Heart left ventricle (tissue), 16 donors: Measurements from ENCODE around the gene TGFBRAP1. TPM values are rescaled to one million over a fixed set of nuclear protein-coding genes. Genes with fewer than 3 reads are reported as not detected.

Experiments used
- ATAC-seq, 4 donors: fragments of 200-7000 bp; cut with Tn5 transposase; one replicate each; pipeline ENCODE4 v1.9.1; 2020 to 2022; ENCODE audit warnings: moderate library complexity in 4 of 4, mild to moderate bottlenecking in 3 of 4, moderate number of reproducible peaks in 1 of 4
- DNase-seq, 5 donors: peaks; one replicate each; pipeline ENCODE4 v3.0.0-alpha.2; 2020
- H3K27ac ChIP-seq, 12 donors: fragments of 200-600 bp; sonication (generic) in 4 of 12; one replicate each; pipeline versions ENCODE4 v1.5.0 to v1.8.0; 2016 to 2022; ENCODE audit warnings: mild to moderate bottlenecking in 2 of 12
- H3K27me3 ChIP-seq, 9 donors: fragments of 200-600 bp; sonication (generic) in 2 of 9; one replicate each; pipeline versions ENCODE4 v1.5.1 to v1.8.0; 2016 to 2022; ENCODE audit warnings: mild to moderate bottlenecking in 3 of 9
- H3K36me3 ChIP-seq, 9 donors: fragments of 200-600 bp; sonication (generic) in 2 of 9; one replicate each; pipeline versions ENCODE4 v1.5.0 to v1.8.0; 2018 to 2022; ENCODE audit warnings: mild to moderate bottlenecking in 2 of 9
- H3K4me1 ChIP-seq, 12 donors: fragments of 200-600 bp; sonication (generic) in 4 of 12; one replicate each; pipeline versions ENCODE4 v1.5.0 to v1.8.0; 2016 to 2022; ENCODE audit warnings: mild to moderate bottlenecking in 3 of 12
- H3K4me3 ChIP-seq, 12 donors: fragments of 200-600 bp; sonication (generic) in 4 of 12; one replicate each; pipeline versions ENCODE4 v1.5.0 to v1.8.0; 2017 to 2022; ENCODE audit warnings: mild to moderate bottlenecking in 9 of 12, moderate library complexity in 4 of 12
- H3K9me3 ChIP-seq, 12 donors: fragments of 200-600 bp; sonication (generic) in 4 of 12; one replicate each; pipeline versions ENCODE4 v1.5.0 to v1.8.0; 2016 to 2022; ENCODE audit warnings: mild to moderate bottlenecking in 1 of 12
- CTCF ChIP-seq, 12 donors: fragments of 200-600 bp; sonication (generic) in 4 of 12; IDR thresholded peaks; one replicate each; pipeline versions ENCODE4 v1.5.0 to v1.8.0; 2018 to 2022; ENCODE audit warnings: antibody characterized with exemption in 12 of 12, mild to moderate bottlenecking in 5 of 12
- POLR2A ChIP-seq, 2 donors: fragments of 450-650 bp; IDR thresholded peaks; one replicate each; pipeline ENCODE4 v1.6.1; 2017; ENCODE audit warnings: antibody characterized with exemption in 2 of 2, mild to moderate bottlenecking in 2 of 2, moderate library complexity in 2 of 2
- WGBS, 4 donors: extraction: QIAGEN DNeasy Blood & Tissue Kit in 2 of 4; methylation state at CpG; one replicate each; pipeline versions ENCODE4 v1.1.5 to v1.1.7; 2013 to 2018; 5-methylcytosine and 5-hydroxymethylcytosine counted together
- intact Hi-C, 10 donors: fragments of 100-400 bp; cut with DNase I; formaldehyde crosslinking; loops; one replicate each; pipeline versions ENCODE4 v1.11.1 to v1.14.2; 2022
- polyA plus RNA-seq, 2 donors: library from polyadenylated mRNA; stranded (reverse); fragments of 200-250 nt; gene quantifications; one replicate each; pipeline ENCODE4 v1.2.3, GENCODE V29; 2013
- total RNA-seq, 9 donors: library from RNA; depleted of rRNA in 2 of 9; stranded (reverse); fragments of >200 nt in 2 of 9; fragmentation: NEBNext Ultra II Directional in 3 of 9; extraction: Animal tissue kit (Norgen Biotek cat#: 25700) in 3 of 9; gene quantifications; one replicate each; pipeline versions ENCODE4 v1.1.0 to v1.2.4, GENCODE V29; 2016 to 2023
- donor health status: ischemic (EF 13 %, LVEDD 7.1; RV severe dilation, severe dysfunction).
- donor health status: healthy with polysubstance abuse.
- donor health status: DM: no; HTN: yes; CAD: no.
- donor health status: DM: no; HTN: no; CAD: no.
- donor health status: ischemic (EF 25% LVEDD 6.9; RV normal size, moderate dysfunction).
- donor health status: ischemic (EF 25% LVEDD 5.7; RV mildly dilated, moderate dysfunction).
- donor health status: healthy.
- donor health status: DM: yes; HTN: yes; CAD: no.
- donor health status: ischemic (EF 35%, LVEDD 5.7; RV mildly dilated, moderate dysfunction).
- donor health status: nonischemic (EF 11% LVEDD 7.7; RV severe dilation, severe dysfunction).
- donor health status: DM: yes; HTN: yes; CAD: no.
- donor health status: PGD.
- donor health status: ischemic (EF 29% LVEDD 5.4; RV normal size, mild dysfunction).
- donor health status: nonischemic (EF 23%, LVEDD 6.1; RV moderate dilation, normal function).

Gene TGFBRAP1
- total and polyA plus RNA-seq, 11 donors, result 1.8 to 20.0 (median 10.8) TPM

- Histone ChIP-seq H3K36me3 (peaks cover 0 to 11% (median 0%) of the 10 kb centered on the region in 9 donors), H3K4me3 (no peak overlapping the region), H3K9me3 (no peaks in the 10 kb centered on the region), H3K27me3 (no peaks in the 10 kb centered on the region), H3K4me1 (peaks cover 0 to 33% (median 26%) of the 10 kb centered on the region in 12 donors), H3K27ac (no peak overlapping the region)
- TF ChIP-seq CTCF (IDR thresholded peaks at IDR 0.05) (no peak), POLR2A (IDR thresholded peaks at IDR 0.05) (no peak)
- no peak for DNase-seq
- intact Hi-C loops, result no loop called here
- ATAC-seq, result no peak
- 79 to 83% (median 80%) methylated on average over 4 of the region's 4 CpGs for WGBS, 4 donors
Observed at GRCh38 chr2:105334211-105334610, 4.7 kb upstream of the TGFBRAP1 start.

- Histone ChIP-seq H3K9me3 (no peaks in the 10 kb centered on the region), H3K4me1 (peaks cover 0 to 26% (median 12%) of the 10 kb centered on the region in 12 donors), H3K27ac (peak overlapping the region in 2 of 12 donors; percentile 85 to 90), H3K4me3 (peak overlapping the region in 2 of 12 donors; percentile 75 to 84), H3K36me3 (peaks cover 0 to 16% (median 0%) of the 10 kb centered on the region in 9 donors), H3K27me3 (no peaks in the 10 kb centered on the region)
- no peak for DNase-seq
- no peak for ATAC-seq
- WGBS, 4 donors, result 94 to 98% (median 96%) methylated on average over 4 of the region's 4 CpGs
- TF ChIP-seq POLR2A (IDR thresholded peaks at IDR 0.05) (no peak), CTCF (IDR thresholded peaks at IDR 0.05) (no peak)
- intact Hi-C loops, result no loop called here
Observed at GRCh38 chr2:105330681-105331375, 1.3 kb upstream of the TGFBRAP1 start.

- Histone ChIP-seq H3K4me3 (peak overlapping the region in 11 of 12 donors; percentile 35 to 93 (median 65)), H3K4me1 (peaks cover 0 to 38% (median 13%) of the 10 kb centered on the region in 12 donors), H3K27ac (peak overlapping the region in 11 of 12 donors; percentile 39 to 81 (median 68)), H3K27me3 (no peaks in the 10 kb centered on the region), H3K9me3 (no peaks in the 10 kb centered on the region), H3K36me3 (peaks cover 0 to 9% (median 0%) of the 10 kb centered on the region in 9 donors)
- 1% methylated on average over 10 to 17 of the region's 17 CpGs for WGBS, 4 donors
- ATAC-seq (peak in 3 of 4 donors; percentile 13 to 38 (median 34)), DNase-seq (peak in 1 of 5 donors; percentile 26)
- no peak for TF ChIP-seq POLR2A (IDR thresholded peaks at IDR 0.05)
- no peak for TF ChIP-seq CTCF (IDR thresholded peaks at IDR 0.05)
- intact Hi-C loops, result no loop called here
Observed at GRCh38 chr2:105329197-105329554, 359 bp downstream of the TGFBRAP1 start.

DNA sequence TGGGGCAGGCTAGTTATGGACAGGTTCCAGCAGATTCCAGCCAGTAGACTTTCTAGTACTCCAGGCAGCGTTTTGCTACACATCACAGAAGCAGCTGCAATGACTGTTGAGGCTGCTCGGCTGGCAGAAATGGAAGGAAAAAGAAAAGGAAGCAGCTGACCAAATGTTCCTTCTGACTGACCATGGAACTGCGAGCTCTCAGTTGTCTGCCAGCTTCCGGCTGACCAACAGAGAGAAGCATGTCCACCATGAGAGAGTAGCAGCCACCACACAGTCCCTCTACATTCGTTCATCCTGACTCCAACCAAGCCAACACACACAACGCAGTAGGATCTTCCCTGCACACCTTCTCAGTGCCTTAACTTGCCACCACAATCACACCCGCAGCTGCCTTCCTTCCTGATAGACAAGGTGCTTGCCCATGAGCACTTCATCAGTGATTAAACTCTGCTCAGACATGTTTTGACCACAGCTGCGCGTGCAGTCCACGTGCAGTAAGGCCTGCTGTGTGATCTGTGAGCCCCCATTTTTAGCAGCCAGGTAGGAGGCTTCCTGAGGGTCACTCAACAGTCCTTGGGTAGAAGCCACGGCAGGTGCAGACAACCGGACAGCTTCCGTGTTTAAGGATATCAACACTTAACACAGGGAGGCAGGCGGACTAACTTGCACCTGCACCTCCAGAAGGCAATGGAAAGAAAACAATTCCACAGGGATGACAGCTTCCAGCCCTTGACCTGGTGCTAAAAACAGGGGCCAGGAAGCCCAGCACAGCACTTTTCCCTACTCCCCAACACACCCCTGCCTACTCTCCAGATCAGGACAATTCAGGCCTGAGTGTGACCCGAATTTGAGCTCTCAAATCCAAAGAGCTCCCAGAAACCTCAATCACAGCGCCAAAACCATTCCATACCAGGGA, 996 bp downstream of the TGFBRAP1 start:
- ATAC-seq (peak; percentile 12 to 41 (median 36)), DNase-seq (peak in 3 of 5 donors; percentile 24 to 32 (median 30))
- intact Hi-C loops, result no loop called here
- no peaks in the 10 kb centered on the region for H3K27me3 ChIP-seq
- H3K9me3 ChIP-seq, result no peaks in the 10 kb centered on the region
- H3K27ac ChIP-seq, result peak overlapping the region in 11 of 12 donors; percentile 39 to 81 (median 68)
- no peak for TF ChIP-seq CTCF (IDR thresholded peaks at IDR 0.05)
- TF ChIP-seq POLR2A (IDR thresholded peaks at IDR 0.05), result no peak
- WGBS, 4 donors, result 31 to 38% (median 33%) methylated on average over 16 of the region's 16 CpGs
- H3K4me3 ChIP-seq, result peak overlapping the region in 11 of 12 donors; percentile 35 to 93 (median 65)
- peaks cover 0 to 38% (median 13%) of the 10 kb centered on the region in 12 donors for H3K4me1 ChIP-seq
- H3K36me3 ChIP-seq, result peaks cover 0 to 5% (median 0%) of the 10 kb centered on the region in 9 donors
